ENCODE data around the gene ZNF662.

DNA sequence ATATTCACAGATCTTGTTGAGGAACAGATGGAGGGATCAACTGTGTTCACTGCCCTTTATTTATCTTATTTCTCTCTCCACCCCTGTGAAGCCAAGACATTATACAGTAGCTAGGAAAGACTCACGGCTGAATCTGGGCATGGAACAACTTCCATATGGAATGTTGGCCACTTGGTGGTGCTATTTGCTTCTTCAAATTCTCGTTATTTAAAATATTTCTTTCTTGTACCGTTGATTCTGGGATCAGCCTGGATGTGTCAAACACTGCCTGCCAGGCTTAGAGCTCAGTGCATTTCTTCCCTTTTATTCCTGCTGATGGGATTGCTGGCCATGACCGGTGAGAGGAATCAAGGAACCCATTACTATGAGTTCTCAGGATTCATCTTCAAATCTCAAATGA lies 55.7 kb downstream of the ZNF662 start:
- TF ChIP-seq, protein P1, sequence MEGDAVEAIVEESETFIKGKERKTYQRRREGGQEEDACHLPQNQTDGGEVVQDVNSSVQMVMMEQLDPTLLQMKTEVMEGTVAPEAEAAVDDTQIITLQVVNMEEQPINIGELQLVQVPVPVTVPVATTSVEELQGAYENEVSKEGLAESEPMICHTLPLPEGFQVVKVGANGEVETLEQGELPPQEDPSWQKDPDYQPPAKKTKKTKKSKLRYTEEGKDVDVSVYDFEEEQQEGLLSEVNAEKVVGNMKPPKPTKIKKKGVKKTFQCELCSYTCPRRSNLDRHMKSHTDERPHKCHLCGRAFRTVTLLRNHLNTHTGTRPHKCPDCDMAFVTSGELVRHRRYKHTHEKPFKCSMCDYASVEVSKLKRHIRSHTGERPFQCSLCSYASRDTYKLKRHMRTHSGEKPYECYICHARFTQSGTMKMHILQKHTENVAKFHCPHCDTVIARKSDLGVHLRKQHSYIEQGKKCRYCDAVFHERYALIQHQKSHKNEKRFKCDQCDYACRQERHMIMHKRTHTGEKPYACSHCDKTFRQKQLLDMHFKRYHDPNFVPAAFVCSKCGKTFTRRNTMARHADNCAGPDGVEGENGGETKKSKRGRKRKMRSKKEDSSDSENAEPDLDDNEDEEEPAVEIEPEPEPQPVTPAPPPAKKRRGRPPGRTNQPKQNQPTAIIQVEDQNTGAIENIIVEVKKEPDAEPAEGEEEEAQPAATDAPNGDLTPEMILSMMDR (conservative IDR thresholded peaks at IDR 0.05 in 1 of 2, IDR thresholded peaks at IDR 0.05 in 1 of 2; ENCODE audit: low read depth in 1 of 2, low read length in 2 of 2), result peak; percentile 63 to 65
- TF ChIP-seq EZH2 (IDR thresholded peaks at IDR 0.05; ENCODE audit: low read length, missing control alignments), result no peak

Data from fibroblast of lung (primary cell).